ENCODE measurements around the gene FGF8.

Gene FGF8

DNA sequence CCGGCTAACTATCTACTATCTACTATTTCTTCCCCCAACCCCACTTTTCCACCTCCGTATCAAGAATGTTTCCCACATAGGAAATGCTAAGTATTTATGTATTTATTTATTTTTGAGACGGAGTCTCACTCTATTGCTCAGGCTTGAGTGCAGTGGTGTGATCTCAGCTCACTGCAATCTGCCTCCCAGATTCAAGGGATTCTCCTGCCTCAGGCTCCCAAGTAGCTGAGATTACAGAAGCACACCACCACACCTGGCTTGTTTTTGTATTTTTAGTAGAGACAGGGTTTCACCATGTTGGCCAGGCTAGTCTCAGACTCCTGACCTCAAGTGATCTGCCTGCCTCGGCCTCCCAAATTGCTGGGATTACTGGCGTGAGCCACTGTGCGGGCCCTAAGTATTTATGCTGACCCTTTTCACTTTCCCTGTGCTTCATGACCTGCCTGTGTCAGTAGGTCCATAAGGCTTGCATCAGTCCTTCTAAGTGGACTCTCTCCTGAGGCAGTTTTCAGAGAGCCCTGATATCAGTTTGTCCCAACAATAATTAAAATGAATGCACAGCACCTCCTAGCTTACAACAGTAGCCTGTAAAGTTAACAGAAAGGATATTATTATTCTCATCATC is 55.2 kb downstream of the FGF8 start:
- TF ChIP-seq, protein P1, sequence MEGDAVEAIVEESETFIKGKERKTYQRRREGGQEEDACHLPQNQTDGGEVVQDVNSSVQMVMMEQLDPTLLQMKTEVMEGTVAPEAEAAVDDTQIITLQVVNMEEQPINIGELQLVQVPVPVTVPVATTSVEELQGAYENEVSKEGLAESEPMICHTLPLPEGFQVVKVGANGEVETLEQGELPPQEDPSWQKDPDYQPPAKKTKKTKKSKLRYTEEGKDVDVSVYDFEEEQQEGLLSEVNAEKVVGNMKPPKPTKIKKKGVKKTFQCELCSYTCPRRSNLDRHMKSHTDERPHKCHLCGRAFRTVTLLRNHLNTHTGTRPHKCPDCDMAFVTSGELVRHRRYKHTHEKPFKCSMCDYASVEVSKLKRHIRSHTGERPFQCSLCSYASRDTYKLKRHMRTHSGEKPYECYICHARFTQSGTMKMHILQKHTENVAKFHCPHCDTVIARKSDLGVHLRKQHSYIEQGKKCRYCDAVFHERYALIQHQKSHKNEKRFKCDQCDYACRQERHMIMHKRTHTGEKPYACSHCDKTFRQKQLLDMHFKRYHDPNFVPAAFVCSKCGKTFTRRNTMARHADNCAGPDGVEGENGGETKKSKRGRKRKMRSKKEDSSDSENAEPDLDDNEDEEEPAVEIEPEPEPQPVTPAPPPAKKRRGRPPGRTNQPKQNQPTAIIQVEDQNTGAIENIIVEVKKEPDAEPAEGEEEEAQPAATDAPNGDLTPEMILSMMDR (IDR thresholded peaks at IDR 0.05; ENCODE audit: low read depth, low read length, poor library complexity, severe bottlenecking) = no peak
- no peak for TF ChIP-seq EZH2phosphoT487 (IDR thresholded peaks at IDR 0.05; ENCODE audit: borderline replicate concordance, low read length)
- H3K4me2 ChIP-seq (ENCODE audit: low read length) = no peak overlapping the region
- no peaks in the 10 kb centered on the region for H3K36me3 ChIP-seq (ENCODE audit: control insufficient read depth, low read length)

More for the DNA sequence above, 55.2 kb downstream of the FGF8 start:
- H3K27ac ChIP-seq (ENCODE audit: low read depth, low read length) = no peak overlapping the region
- H3F3A ChIP-seq (ENCODE audit: control insufficient read depth, insufficient read depth) = no peaks in the 10 kb centered on the region
- no peaks in the 10 kb centered on the region for H3K79me2 ChIP-seq (ENCODE audit: control insufficient read depth, low read length)
- no peaks in the 10 kb centered on the region for H4K20me1 ChIP-seq (ENCODE audit: control insufficient read depth, insufficient read depth, low read depth, low read length)
- H3K4me1 ChIP-seq (ENCODE audit: control insufficient read depth, low read length) = peaks cover 6% of the 10 kb centered on the region
- H3K4me3 ChIP-seq (ENCODE audit: low read length) = no peak overlapping the region
- peaks cover 28% of the 10 kb centered on the region for H3K27me3 ChIP-seq (ENCODE audit: control insufficient read depth, low read length)
- H3K9me2 ChIP-seq (replicated peaks; ENCODE audit: control insufficient read depth, low read length) = no peaks in the 10 kb centered on the region
- H3K9me3 ChIP-seq (ENCODE audit: control insufficient read depth, insufficient read depth, low read length) = no peaks in the 10 kb centered on the region
